ENCODE results near the gene RALGPS2.

Gene RALGPS2

DNA sequence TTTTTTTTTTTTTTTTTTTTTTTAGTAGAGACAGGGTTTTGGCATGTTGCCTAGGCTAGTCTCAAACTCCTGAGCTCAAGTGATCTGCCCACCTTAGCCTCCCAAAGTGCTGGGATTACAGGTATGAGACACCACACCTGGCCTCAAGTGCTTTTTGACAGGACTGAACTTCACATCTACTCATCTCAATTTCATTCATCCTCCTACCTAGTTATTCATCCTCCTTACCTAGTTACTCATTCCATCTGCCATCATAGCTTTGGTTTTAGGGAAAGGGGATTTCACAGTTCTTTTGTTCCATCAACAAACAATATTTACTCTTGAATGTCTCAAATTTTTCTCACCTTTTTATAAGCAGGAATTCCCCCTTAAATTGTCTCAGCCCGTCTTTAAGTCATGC lies 38.6 kb upstream of the RALGPS2 start:
- DNase-seq (ENCODE audit: low spot score) = no peak
- TF ChIP-seq, protein P1, sequence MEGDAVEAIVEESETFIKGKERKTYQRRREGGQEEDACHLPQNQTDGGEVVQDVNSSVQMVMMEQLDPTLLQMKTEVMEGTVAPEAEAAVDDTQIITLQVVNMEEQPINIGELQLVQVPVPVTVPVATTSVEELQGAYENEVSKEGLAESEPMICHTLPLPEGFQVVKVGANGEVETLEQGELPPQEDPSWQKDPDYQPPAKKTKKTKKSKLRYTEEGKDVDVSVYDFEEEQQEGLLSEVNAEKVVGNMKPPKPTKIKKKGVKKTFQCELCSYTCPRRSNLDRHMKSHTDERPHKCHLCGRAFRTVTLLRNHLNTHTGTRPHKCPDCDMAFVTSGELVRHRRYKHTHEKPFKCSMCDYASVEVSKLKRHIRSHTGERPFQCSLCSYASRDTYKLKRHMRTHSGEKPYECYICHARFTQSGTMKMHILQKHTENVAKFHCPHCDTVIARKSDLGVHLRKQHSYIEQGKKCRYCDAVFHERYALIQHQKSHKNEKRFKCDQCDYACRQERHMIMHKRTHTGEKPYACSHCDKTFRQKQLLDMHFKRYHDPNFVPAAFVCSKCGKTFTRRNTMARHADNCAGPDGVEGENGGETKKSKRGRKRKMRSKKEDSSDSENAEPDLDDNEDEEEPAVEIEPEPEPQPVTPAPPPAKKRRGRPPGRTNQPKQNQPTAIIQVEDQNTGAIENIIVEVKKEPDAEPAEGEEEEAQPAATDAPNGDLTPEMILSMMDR (IDR thresholded peaks at IDR 0.05; ENCODE audit: extremely low read depth, missing control alignments) = no peak

DNA sequence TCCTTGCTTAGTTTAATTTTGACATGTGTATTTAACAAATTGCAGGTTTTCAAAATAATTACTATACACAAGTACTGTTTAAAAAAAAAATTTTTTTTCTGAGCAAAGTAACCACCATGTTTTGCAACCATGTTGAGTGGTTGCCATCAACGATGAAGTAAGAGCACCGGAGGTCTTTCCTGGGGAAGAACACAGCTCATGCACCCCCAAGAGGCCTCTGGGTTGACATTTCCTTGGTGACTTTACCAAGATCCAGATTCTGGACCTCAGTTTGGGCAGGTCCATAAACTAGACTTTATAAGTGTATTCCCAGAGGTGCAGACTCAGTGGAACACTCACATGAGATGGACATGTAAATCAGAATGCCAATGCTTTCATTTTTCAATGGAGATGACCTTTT lies 36.8 kb upstream of the RALGPS2 start:
- TF ChIP-seq, protein P1 (IDR thresholded peaks at IDR 0.05; ENCODE audit: extremely low read depth, missing control alignments) = no peak
- DNase-seq (ENCODE audit: low spot score) = no peak

DNA sequence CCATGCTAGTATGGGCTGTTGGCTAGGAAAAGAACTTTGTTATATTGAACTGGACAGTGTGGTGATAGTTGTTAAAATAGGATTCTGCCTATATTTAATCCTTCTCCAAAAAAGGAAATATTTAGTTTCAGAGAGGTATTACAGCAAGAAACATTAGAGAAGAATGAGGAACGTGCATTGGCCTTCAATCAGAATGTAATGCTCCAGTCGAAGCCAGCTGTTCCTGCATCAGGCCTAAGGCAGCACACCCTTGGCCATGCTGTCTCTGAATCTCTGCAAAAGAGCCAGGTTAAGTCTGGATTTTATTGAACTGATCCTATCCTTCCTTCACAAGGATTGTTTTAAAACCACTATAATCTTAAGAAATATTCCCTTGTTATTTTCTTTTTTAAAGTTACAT lies 35.3 kb upstream of the RALGPS2 start:
- TF ChIP-seq, protein P1 (IDR thresholded peaks at IDR 0.05; ENCODE audit: extremely low read depth, missing control alignments) = no peak
- no peak for DNase-seq (ENCODE audit: low spot score)

DNA sequence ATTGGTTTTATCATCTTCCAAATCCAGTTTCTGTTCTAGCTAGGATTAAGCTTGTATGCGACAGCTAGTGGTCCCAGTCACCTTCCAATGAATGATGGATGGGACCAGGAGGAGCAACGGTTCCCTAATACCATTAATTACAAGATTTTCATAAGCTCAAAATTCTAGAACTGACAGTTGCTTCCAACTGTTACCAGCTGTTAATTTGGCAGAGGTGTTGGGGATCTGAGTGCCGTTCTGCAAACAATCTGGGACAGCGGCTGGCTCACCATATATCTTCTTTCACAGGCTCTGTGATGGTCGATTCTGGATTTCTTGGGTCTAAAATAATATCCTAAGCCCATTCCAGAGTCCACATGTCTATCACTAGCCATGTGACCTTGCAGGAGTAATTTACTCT lies 34.5 kb upstream of the RALGPS2 start:
- no peak for DNase-seq (ENCODE audit: low spot score)
- TF ChIP-seq, protein P1 (IDR thresholded peaks at IDR 0.05; ENCODE audit: extremely low read depth, missing control alignments) = no peak

DNA sequence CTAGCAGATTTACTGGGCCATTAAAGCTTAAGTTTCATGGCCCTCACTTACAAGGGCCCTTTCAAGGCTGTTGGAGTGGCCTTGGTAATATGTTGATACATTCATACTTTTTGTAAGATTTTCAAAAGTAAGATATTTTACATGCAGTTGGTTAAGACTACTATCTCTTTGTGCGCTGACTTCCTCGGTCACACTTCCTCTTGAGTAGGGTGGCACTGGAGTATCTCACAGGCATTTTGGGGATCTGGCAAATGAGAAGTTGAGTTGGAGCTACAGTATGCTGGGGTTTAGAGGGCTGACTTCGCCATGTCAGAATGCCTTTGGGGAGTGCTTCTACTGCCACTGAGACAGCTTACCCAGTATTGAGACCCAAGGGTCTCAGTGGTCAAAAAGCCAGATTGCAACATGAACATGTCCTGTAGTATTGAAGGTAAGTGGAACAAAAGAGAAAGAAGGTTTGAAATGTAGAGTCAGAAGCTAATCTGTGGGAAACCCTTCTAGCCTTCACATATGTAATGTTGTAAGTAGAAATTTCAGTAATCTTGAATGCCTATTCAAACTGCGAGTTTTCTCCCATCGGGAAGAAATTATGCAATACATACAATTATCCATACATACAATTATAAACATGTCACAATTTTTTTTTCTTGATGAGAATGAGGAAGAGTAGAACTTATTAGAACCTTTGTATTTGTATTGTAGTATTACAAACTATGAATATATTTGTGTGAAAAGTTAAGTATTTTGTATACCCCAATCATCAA lies 32.3 kb upstream of the RALGPS2 start:
- DNase-seq (ENCODE audit: low spot score) = no peak
- TF ChIP-seq, protein P1 (IDR thresholded peaks at IDR 0.05; ENCODE audit: extremely low read depth, missing control alignments) = no peak

DNA sequence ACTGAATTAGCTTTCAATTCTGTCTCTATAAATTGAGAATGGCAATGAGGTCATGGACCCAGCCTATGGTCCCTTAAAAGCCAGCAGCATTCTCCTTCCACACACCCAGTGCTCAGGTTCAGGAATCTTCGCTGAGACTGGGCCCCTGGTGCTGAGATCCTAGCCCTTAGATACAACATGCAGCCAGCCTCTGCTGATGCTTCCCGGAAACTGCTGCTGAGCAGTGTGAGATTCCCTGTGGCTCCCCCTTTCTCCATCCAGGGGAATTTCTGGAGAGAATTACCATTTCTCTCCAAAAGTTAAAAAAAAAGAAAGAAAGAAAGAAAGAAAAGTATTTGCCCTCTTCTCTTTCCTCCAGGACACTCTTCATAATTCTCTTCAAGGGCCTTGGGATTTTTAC lies 31.7 kb upstream of the RALGPS2 start:
- TF ChIP-seq, protein P1 (IDR thresholded peaks at IDR 0.05; ENCODE audit: extremely low read depth, missing control alignments) = no peak
- no peak for DNase-seq (ENCODE audit: low spot score)

DNA sequence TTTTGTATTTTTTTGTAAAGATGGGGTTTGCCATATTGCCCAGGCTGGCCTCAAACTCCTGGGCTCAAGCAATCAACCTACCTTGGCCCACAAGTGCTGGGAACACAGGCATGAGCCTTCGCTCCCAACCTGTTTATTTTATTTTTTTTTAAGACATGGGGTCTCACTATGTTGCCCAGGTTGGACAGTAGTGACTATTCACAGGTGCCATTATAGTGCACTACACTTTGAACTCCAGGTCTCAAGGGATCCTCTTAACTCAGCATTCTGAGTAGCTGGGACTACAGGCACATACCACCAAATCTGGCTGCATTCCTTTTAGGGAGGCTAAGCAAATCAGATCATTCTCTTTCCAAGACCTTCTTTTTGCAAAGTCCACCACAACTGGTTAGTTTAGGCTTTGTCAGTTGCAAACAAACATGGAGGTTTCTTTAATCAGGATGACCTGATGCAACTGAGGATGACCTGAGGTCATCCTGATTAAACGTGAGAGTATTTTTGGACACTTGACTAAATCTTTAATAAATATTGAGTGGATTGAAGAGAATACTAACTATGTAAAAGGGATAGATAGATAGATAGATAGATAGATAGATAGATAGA lies 30.0 kb upstream of the RALGPS2 start:
- TF ChIP-seq, protein P1 (IDR thresholded peaks at IDR 0.05; ENCODE audit: extremely low read depth, missing control alignments) = no peak
- no peak for DNase-seq (ENCODE audit: low spot score)
